ENCODE data around the gene NOSTRIN. TPM values are rescaled to one million over a fixed set of nuclear protein-coding genes. Genes with fewer than 3 reads are reported as not detected.

Gene NOSTRIN
- total RNA-seq, 1 donor from 2014 or later, result 14.7 TPM

DNA sequence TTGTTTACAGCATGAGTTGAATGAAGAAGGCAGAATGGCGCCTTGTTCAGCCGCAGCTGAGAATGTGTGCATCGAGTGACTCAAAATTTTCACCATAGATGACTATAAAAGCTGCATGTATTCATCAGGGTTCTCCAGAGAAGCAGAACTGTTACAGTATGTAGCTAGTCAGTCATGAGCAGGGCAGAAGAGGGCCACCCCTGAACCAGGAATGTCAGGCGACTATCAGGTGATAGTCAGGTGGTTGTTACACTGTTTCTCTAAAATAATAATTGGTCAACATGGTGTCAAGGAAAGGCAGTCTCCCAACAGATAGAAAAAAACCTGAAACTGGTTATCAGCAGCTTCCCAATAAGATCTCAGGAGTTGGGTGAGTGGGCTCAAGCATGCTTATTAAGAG, 20.2 kb upstream of the NOSTRIN start:
- Histone ChIP-seq H3K9me3 (replicated peaks) (no peaks in the 10 kb centered on the region), H3K4me1 (peaks cover 9% of the 10 kb centered on the region), H3K27me3 (ENCODE audit: low read depth) (no peaks in the 10 kb centered on the region), H3K36me3 (no peaks in the 10 kb centered on the region), H3K4me3 (no peak overlapping the region), H3K27ac (replicated peaks) (no peak overlapping the region)
- intact Hi-C loops (cut with micrococcal nuclease), result no loop called here
- DNase-seq, result no peak
- TF ChIP-seq, protein P1, sequence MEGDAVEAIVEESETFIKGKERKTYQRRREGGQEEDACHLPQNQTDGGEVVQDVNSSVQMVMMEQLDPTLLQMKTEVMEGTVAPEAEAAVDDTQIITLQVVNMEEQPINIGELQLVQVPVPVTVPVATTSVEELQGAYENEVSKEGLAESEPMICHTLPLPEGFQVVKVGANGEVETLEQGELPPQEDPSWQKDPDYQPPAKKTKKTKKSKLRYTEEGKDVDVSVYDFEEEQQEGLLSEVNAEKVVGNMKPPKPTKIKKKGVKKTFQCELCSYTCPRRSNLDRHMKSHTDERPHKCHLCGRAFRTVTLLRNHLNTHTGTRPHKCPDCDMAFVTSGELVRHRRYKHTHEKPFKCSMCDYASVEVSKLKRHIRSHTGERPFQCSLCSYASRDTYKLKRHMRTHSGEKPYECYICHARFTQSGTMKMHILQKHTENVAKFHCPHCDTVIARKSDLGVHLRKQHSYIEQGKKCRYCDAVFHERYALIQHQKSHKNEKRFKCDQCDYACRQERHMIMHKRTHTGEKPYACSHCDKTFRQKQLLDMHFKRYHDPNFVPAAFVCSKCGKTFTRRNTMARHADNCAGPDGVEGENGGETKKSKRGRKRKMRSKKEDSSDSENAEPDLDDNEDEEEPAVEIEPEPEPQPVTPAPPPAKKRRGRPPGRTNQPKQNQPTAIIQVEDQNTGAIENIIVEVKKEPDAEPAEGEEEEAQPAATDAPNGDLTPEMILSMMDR (IDR thresholded peaks at IDR 0.05; ENCODE audit: borderline replicate concordance), result no peak

DNA sequence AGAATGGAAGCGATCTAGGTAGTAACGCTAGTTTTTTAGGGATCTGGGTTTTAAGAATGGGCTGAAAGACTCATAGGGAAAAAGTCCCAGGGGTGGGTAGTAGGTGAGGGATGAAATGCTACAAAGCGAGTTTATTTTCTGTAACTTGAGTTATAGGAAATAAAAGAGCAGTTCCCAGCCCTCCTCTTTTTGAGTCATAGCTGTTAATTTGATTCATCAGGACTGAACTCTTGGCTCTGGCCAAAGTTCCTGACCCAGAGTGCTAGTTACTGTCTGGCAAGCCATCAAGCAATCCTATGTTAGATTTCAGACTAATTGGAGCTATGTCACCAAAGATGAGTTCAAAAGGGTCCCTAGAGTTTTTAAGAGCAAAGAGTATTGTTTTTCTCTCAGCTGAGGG, 17.4 kb upstream of the NOSTRIN start:
- TF ChIP-seq, protein P1 (IDR thresholded peaks at IDR 0.05; ENCODE audit: borderline replicate concordance), result no peak
- Histone ChIP-seq H3K4me1 (peaks cover 9% of the 10 kb centered on the region), H3K9me3 (replicated peaks) (no peaks in the 10 kb centered on the region), H3K36me3 (no peaks in the 10 kb centered on the region), H3K27me3 (ENCODE audit: low read depth) (no peaks in the 10 kb centered on the region), H3K4me3 (no peak overlapping the region), H3K27ac (replicated peaks) (no peak overlapping the region)
- intact Hi-C loops (cut with micrococcal nuclease), result no loop called here
- DNase-seq, result no peak

DNA sequence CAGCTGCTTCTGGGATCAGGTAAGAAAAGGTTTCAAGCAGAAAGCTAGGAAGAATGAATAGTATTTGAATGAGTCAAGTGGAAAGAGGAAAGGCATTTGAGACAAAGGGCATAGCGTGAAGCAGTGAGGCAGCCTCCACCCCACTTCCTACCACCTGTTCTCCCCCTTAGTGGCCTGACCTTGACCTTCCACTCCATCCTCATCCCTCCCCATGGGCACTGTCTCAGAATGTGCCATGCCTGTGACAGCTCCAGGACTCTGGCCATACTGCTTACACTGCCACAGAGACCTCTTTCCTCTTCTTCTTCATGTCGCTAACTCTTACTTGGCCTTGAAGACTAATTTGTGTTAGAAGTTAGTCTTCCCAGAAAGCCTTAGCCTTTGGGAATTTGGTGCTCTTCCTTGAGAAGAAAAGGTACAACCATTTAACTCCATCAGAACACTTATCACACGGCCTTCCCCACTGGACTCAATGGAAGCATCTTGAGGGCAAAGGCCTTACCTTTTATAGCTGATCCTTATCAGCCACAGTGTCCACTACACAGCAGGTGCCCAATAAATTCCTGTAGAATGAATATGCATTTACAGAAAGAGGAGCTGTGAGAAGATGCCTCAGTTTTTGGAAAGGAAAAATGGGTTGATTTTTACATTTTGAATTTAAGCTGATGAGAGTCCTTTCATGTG, 15.2 kb upstream of the NOSTRIN start:
- Histone ChIP-seq H3K36me3 (no peaks in the 10 kb centered on the region), H3K4me3 (no peak overlapping the region), H3K27ac (replicated peaks) (no peak overlapping the region), H3K4me1 (no peaks in the 10 kb centered on the region), H3K9me3 (replicated peaks) (no peaks in the 10 kb centered on the region), H3K27me3 (ENCODE audit: low read depth) (no peaks in the 10 kb centered on the region)
- intact Hi-C loops (cut with micrococcal nuclease), result no loop called here
- TF ChIP-seq, protein P1 (IDR thresholded peaks at IDR 0.05; ENCODE audit: borderline replicate concordance), result no peak
- DNase-seq, result no peak

DNA sequence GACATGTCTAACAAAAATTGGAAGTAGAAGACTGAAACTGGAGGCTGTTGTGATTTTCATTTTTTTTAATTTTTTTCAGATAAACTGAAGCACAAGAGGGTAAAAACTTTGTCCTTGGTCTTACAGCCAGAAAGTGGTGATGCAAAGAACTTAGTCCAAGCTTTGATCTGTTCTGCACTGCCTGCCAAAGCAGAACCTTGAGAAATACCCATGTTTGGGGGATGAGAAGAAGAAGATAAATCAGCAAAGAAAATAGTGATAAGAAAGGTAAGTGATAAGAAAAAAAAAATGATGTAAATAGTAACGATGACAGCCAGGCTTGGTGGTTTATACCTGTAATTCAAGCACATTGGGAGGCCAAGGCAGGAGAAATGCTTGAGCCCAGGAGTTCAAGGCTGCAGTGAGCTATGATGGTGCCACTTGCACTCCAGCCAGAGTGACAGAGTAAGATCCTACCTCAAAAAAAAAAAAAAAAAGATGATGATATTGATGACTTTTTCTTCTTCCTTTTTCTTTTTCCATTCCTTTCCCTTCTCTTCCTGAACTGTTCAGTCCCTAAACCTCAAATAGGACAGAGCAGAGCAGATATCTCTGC, 14.6 kb upstream of the NOSTRIN start:
- Histone ChIP-seq H3K9me3 (replicated peaks) (no peaks in the 10 kb centered on the region), H3K4me1 (no peaks in the 10 kb centered on the region), H3K27me3 (ENCODE audit: low read depth) (no peaks in the 10 kb centered on the region), H3K36me3 (no peaks in the 10 kb centered on the region), H3K4me3 (no peak overlapping the region), H3K27ac (replicated peaks) (no peak overlapping the region)
- intact Hi-C loops (cut with micrococcal nuclease), result no loop called here
- TF ChIP-seq, protein P1 (IDR thresholded peaks at IDR 0.05; ENCODE audit: borderline replicate concordance), result no peak
- DNase-seq, result no peak

- Histone ChIP-seq H3K36me3 (no peaks in the 10 kb centered on the region), H3K27ac (replicated peaks) (no peak overlapping the region), H3K4me1 (peaks cover 2% of the 10 kb centered on the region), H3K9me3 (replicated peaks) (no peaks in the 10 kb centered on the region), H3K4me3 (no peak overlapping the region), H3K27me3 (ENCODE audit: low read depth) (no peaks in the 10 kb centered on the region)
- no peak for DNase-seq
- TF ChIP-seq, protein P1 (IDR thresholded peaks at IDR 0.05; ENCODE audit: borderline replicate concordance), result no peak
- intact Hi-C loops (cut with micrococcal nuclease), result no loop called here
These were observed 12.7 kb upstream of the NOSTRIN start for GRCh38 chr2:168789776-168790175.
